Muscle layer of colon (tissue), 2 donors: ENCODE measurements around the gene HOXB8.

Experiments
- H3K27ac ChIP-seq: one replicate; pipeline ENCODE4 v1.7.0; 2013; ENCODE audit warnings: low read depth, mild to moderate bottlenecking, low read length, moderate library complexity
- H3K27me3 ChIP-seq, 2 donors: one replicate each; pipeline ENCODE4 v1.7.0; 2013; ENCODE audit warnings: low read length in 2 of 2, mild to moderate bottlenecking in 2 of 2; ENCODE audit not compliant: insufficient read depth in 2 of 2, control insufficient read depth in 1 of 2
- H3K36me3 ChIP-seq: one replicate; pipeline ENCODE4 v1.7.0; 2013; ENCODE audit warnings: mild to moderate bottlenecking, low read length; ENCODE audit not compliant: insufficient read depth
- H3K4me1 ChIP-seq: one replicate; pipeline ENCODE4 v1.7.0; 2013; ENCODE audit warnings: mild to moderate bottlenecking, low read length; ENCODE audit not compliant: insufficient read depth
- H3K4me3 ChIP-seq, 2 donors: one replicate each; pipeline ENCODE4 v1.7.0; 2013; ENCODE audit warnings: low read length in 2 of 2, low read depth in 1 of 2, mild to moderate bottlenecking in 1 of 2, moderate library complexity in 1 of 2
- H3K9ac ChIP-seq: one replicate; pipeline ENCODE4 v1.7.0; 2013; ENCODE audit warnings: low read length
- H3K9me3 ChIP-seq: one replicate; pipeline ENCODE4 v1.7.0; 2013; ENCODE audit warnings: mild to moderate bottlenecking, low read length
- donor health status: abdominal sarcoma.
- donor health status: Adenocarcinoma of cecum.

The HOXB8 gene

DNA sequence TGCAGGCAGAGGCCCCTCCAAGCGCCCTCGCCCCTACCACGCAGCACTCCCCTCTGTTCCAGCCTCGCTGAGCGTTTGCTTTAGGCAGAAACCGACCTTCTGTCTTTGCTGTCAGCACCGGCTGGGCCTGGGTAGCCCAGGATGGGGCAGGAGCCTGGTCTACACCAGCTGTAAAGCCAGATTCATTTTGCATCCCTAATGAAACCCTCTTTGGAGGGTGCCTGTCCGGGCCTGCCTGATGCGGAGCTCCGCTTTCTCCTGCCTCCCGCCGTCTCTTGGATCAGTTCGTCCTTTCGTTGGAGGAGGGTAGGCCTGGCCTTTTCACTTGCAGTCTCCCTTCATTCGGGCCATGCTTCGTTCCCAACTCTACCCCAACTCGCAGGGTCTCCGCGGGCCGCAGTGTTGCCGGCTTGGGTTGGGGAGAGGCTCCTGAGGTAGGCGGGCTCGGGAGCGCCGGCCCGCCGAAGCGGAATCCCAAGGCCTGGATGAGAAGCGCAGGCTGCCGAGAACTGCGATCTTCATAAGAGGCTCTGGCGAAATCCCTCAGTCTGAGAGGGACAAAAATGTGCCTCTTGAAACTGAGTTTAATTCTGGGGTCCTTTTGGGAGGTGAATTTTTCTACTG lies 4.8 kb upstream of the HOXB8 start:
- no peak overlapping the region for H3K27ac ChIP-seq
- H3K9me3 ChIP-seq: no peaks in the 10 kb centered on the region
- peaks cover 87 to 96% of the 10 kb centered on the region in 2 donors for H3K27me3 ChIP-seq
- peaks cover 12% of the 10 kb centered on the region for H3K4me1 ChIP-seq
- H3K36me3 ChIP-seq: no peaks in the 10 kb centered on the region
- no peak overlapping the region for H3K4me3 ChIP-seq
- H3K9ac ChIP-seq: no peak overlapping the region

DNA sequence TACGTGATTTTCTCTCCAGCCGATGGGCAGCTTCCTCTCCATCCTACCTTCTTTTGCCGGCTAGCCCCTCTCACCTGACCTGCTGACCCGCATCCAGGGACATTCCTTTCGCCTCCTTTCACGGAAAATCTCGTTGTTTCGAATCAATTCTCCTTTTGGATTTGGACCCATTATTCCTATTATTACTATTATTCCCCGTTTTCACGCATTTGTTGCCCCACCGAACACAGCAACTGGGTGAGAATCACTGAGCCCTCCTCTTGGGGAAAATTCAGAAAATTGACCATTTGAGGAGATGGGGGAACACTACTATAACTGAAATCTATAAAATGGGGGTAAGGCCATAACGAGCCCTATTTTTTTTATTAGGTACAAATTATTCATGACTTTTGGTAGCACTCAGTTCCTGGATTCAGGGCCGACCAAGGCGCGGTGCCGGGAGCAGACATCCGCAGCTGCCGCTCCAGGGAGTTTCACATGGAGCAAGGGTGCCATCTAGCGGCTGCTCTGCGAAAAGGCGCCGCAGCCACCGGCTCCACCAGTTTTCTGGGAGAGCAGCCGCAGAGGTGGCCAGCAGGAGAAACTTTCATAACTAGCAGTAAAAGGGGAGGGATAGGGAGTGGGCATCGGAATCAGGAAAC lies 3.3 kb upstream of the HOXB8 start:
- H3K36me3 ChIP-seq: no peaks in the 10 kb centered on the region
- H3K27ac ChIP-seq: no peak overlapping the region
- H3K4me3 ChIP-seq: no peak overlapping the region

DNA sequence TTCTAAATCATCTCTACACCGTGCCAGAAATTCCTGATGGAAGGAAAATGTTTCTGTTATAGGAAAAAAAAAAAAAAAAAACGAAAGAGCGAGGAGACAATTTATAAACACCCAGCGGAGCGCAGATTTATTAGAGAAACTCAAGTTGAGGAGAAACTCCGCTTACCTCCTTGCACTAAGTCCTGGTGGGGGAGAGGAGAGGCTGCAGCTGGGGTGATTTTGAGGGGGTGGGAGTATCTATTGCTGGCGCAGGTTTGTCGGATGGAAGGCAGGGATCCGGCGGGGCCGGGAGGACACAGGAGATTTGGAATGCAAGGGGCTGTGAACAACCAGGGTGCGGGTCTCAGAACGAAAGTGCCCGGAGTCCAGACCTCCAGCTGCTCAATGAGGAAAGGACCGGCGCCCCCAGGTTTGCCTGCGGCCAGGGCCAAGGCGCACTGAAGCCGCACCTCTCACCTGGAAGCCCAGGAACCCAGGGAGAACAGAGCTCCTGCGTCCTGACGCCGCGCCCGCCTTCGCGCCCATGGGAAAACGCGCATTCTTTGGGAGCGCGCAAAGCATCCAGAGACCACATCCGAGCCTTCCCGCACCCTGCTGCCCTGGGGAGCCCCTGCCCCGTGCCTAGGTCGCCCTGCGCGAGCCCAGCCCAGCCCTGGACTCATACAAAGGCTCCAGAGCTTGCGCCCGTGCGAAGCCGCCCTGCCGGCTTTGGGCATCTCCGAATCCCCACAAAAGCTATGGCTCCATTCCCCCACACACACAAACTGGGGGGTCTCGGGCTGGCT lies 2.6 kb upstream of the HOXB8 start:
- Histone ChIP-seq H3K27me3 (peaks cover 83 to 94% of the 10 kb centered on the region in 2 donors), H3K4me3 (no peak overlapping the region), H3K27ac (no peak overlapping the region), H3K9ac (no peak overlapping the region), H3K9me3 (no peaks in the 10 kb centered on the region), H3K36me3 (no peaks in the 10 kb centered on the region), H3K4me1 (peaks cover 12% of the 10 kb centered on the region)

More for the DNA sequence above, 3.3 kb upstream of the HOXB8 start:
- Histone ChIP-seq H3K9ac (no peak overlapping the region), H3K27me3 (peaks cover 89 to 96% of the 10 kb centered on the region in 2 donors), H3K9me3 (no peaks in the 10 kb centered on the region), H3K4me1 (peaks cover 12% of the 10 kb centered on the region)

DNA sequence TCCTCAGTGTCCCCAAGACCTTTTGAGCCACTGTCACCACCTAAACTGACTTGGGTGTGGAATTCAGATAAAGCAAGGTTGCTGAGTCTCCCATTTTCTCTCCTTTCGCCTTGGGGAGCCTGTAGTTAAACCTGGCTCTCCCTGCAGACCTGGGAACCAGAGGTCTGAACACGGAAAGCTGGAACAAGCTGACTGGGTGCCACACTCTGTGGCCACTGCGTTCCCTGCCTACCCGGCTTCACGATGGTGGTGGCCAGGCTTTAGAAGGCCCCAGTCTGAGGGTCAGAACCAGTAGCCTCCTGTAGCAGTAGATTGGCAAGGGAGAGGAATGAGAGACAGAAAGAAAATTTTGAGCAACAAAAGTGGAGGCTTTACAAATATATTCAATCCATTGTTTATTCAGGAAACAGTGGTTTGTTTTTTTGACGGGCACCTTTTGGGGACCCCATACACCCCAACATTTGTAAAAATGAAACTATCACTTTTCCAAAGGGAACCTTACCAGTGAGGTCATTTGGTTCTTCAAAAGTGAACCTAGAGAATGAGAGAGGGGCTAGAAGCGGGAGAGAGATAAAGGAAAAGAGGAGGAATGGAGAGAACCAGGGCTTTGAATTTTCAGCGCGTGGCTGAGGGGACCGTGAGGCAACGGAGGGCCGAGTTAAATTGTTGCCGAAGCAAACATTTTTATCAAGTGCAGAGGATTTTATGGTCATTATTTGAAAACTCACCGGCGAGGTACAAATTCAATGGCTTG lies 1.8 kb upstream of the HOXB8 start:
- Histone ChIP-seq H3K9ac (no peak overlapping the region), H3K4me3 (no peak overlapping the region), H3K4me1 (peaks cover 12% of the 10 kb centered on the region)

DNA sequence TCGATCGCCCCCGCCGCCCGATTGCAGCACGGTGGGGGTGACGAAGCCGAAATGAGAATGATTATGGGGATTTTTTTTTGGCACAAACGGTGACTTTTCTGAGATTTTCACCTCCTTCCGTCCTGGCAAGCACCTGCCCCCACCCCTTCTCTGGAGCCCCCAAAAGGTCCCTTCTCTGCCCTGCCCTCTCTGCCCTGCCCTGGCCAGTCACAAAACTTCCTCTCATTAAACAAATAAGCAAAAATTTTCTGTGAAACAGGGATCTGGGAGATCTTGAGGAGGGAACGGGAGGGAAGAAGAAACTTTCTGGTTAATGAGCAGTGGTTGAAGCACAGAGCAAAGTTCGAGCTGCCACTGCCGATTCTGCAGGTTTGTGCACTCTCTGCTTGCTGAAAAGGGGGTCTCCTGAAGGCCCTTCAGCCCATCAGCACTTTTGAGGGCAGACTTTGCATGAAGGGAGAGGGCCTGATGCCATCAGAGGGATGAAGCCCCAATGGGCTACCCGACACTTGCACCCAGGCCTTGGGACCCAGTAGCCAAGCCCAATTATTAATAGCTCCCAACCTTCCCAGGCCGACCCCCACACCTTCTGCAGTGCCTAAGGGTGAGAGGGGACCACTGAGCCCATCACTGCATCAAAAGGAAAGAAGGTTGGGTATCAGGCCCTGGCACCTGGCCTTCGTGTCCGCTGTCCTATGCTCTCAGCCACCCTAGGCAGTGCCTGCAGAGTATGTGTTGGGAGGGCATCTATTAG lies 1.0 kb upstream of the HOXB8 start:
- Histone ChIP-seq H3K9ac (no peak overlapping the region), H3K9me3 (no peaks in the 10 kb centered on the region), H3K27me3 (peaks cover 72 to 97% of the 10 kb centered on the region in 2 donors), H3K27ac (no peak overlapping the region), H3K4me1 (peaks cover 12% of the 10 kb centered on the region), H3K4me3 (no peak overlapping the region), H3K36me3 (no peaks in the 10 kb centered on the region)

More for the DNA sequence above, 1.8 kb upstream of the HOXB8 start:
- Histone ChIP-seq H3K36me3 (no peaks in the 10 kb centered on the region), H3K9me3 (no peaks in the 10 kb centered on the region), H3K27ac (no peak overlapping the region), H3K27me3 (peaks cover 79 to 98% of the 10 kb centered on the region in 2 donors)

DNA sequence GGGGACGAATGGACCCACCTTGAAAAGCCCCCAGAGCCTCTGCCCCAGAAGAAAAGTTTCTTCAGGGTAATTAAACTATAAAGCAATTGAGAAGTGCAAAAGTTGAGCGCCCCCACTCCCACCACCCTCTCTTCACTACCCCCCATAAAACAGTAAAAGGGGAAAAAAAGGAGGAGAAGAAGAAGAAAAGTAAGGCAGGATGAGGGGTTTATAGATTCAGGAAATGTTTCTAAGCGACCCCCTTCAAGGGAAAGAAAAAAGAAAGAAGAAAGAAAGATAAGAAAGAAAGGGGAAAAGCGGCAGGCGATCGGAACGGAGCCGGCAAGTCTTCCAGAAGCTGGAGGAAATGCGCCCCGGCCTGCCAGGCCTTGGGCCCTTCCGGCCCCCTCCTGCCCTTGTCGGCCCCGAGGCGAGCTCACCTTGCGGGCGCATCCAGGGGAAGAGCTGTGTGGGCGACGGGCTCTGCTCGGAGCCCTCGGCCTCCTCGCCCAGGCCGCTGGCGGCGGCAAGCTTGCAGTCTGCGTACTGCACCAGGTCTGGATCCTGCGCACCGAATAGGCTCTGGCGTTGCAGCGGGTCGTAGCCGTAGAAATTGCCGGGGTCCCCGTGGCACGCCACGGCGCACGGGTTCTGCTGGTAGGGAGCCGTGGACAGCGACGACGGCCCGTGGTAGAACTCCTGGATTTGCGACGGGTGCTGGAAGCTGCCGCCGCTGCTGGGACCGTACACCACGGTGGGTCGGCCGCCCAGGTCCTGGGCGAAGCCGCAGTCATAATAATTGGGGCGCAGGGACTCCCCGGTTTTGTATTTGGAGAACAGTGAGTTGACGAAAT lies 1.0 kb downstream of the HOXB8 start:
- Histone ChIP-seq H3K9ac (no peak overlapping the region), H3K27me3 (peaks cover 54 to 92% of the 10 kb centered on the region in 2 donors), H3K4me3 (no peak overlapping the region), H3K9me3 (no peaks in the 10 kb centered on the region), H3K36me3 (no peaks in the 10 kb centered on the region), H3K27ac (no peak overlapping the region), H3K4me1 (peaks cover 14% of the 10 kb centered on the region)

DNA sequence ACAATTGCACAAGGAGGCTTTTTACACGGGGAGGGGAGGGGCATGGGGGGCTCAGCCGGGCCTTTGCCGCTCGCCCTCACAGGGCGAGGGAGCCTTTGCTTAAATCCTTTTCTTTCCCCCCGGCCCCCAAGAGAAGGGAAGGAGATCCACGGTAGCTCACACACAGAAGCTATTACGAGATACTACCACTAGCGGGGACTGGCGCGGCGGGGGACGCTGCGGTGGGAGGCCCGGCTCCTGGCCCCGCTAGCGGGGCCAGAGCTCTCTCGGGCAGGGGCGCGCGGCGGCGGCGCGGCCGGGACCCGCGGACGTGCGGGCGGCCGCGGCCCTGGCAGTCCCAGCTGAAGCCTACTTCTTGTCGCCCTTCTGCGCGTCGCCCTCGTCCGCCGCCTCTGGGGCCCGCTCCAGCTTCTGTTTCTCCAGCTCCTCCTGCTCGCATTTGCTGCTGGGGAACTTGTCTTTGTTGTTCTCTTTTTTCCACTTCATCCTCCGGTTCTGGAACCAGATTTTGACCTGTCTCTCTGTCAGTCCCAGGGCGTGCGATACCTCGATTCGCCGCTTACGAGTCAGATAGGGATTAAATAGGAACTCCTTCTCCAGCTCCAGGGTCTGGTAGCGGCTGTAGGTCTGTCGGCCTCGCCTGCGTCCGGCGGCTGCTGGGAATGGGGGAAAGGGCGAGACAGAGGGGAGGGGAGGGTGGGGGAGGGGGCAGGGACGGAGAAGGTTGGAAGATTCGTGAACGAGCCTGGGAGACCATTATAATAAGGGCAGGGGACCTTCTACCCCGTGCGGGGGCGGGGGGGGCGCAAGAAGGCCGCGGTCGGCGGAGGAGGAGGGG lies 2.0 kb downstream of the HOXB8 start:
- H3K36me3 ChIP-seq: no peaks in the 10 kb centered on the region
- peaks cover 50 to 82% of the 10 kb centered on the region in 2 donors for H3K27me3 ChIP-seq
- H3K9ac ChIP-seq: no peak overlapping the region
- no peaks in the 10 kb centered on the region for H3K9me3 ChIP-seq
- H3K27ac ChIP-seq: no peak overlapping the region
- peak overlapping the region; percentile 18 to 45 for H3K4me3 ChIP-seq
- peaks cover 4% of the 10 kb centered on the region for H3K4me1 ChIP-seq

DNA sequence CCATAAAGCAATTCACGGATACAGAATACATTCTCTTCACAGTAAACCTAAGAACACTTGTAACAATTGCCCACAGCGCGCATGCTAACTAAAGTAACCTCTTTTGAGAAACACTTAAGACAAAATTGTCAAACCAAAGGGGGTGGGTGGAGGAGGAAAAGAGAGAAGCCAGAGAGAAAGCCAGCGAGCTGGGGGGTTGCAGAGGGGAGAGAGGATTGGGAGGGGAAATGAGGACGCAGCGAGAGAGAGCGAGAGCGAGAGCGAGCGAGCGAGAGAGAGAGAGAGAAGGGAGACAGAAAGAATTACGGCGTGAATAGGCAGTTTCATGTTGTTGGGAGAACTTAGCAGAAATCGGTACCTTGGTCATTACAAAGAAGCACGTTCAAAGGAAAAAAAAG lies 2.6 kb downstream of the HOXB8 start:
- no peaks in the 10 kb centered on the region for H3K9me3 ChIP-seq
- peaks cover 3% of the 10 kb centered on the region for H3K4me1 ChIP-seq
- H3K9ac ChIP-seq: no peak overlapping the region
- H3K4me3 ChIP-seq: peak overlapping the region; percentile 18 to 45
- no peaks in the 10 kb centered on the region for H3K36me3 ChIP-seq
- H3K27ac ChIP-seq: no peak overlapping the region
- peaks cover 44 to 76% of the 10 kb centered on the region in 2 donors for H3K27me3 ChIP-seq

DNA sequence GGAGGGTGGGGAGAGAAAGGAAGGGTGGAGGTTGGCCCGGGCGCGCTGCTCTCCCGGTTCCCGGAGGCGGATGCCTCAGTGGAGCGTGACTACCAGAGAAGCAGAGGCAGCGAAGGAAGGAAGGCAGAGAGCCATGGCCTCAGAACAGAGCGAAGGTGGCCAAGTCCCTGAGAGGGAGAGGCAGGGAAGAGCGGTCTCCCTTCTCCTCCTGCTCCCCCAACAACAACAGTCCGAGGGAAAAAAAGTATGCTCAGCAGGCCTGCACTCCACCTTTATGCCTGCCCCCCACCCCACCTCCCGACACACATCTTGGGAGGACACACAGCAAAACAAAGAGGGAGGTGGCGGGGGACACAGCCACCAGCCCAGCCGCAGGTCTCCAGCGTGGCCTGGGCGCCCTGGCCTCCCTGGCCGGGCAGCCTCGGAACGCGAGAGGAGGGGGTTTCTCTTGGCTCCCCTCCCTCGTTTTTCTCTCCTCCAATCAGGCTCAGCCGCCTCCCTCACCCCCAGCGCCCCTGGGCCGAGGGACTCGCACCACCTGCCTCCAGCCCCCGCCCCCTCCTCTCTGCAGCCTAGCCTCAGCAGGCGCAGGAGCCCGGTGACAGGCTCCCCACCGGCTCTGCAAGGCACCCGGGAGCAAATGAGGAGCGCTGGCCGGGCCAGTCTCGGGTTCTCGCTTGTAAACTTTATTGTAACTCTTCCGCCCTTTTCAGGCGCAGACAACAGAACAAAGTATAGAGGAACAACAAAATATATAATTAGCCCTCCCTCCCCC lies 3.2 kb downstream of the HOXB8 start:
- Histone ChIP-seq H3K9ac (no peak overlapping the region), H3K4me1 (peaks cover 3% of the 10 kb centered on the region)

More for the DNA sequence above, 3.2 kb downstream of the HOXB8 start:
- H3K36me3 ChIP-seq: no peaks in the 10 kb centered on the region
- no peak overlapping the region for H3K27ac ChIP-seq
- no peaks in the 10 kb centered on the region for H3K9me3 ChIP-seq
- H3K4me3 ChIP-seq: no peak overlapping the region
- peaks cover 38 to 75% of the 10 kb centered on the region in 2 donors for H3K27me3 ChIP-seq
